Stimulated activated memory B cell treated with anti-CD40 and anti-IgM and Interleukin-4, amounts not matched to agents 10 μg/mL and 1 μg/mL and 100 μg/mL, for 72 hours (primary cell): ENCODE data around the gene CTCF.
A peak's percentile ranks its signal among the peaks of the same experiment; 100 is the strongest.

Experiments
- ATAC-seq: fragments of 150-1000 bp; cut with Tn5 transposase; 2 replicates; pipeline ENCODE4 v1.10.0; 2021
- H3K27ac Mint-ChIP-seq: one replicate; pipeline ENCODE4 v1.8.0; 2022; ENCODE audit warnings: mild to moderate bottlenecking, mixed read lengths
- H3K27me3 Mint-ChIP-seq: one replicate; pipeline ENCODE4 v1.8.0; 2022; ENCODE audit warnings: mixed read lengths
- H3K36me3 Mint-ChIP-seq: one replicate; pipeline ENCODE4 v1.8.0; 2022; ENCODE audit warnings: mixed read lengths
- H3K4me1 Mint-ChIP-seq: one replicate; pipeline ENCODE4 v1.8.0; 2022; ENCODE audit warnings: mixed read lengths
- H3K4me3 Mint-ChIP-seq: one replicate; pipeline ENCODE4 v1.8.0; 2022; ENCODE audit warnings: mild to moderate bottlenecking, moderate library complexity, mixed read lengths
- H3K9me3 Mint-ChIP-seq: one replicate; pipeline ENCODE4 v1.8.0; 2022; ENCODE audit warnings: mixed read lengths

CTCF gene

GRCh38 chr16:67675999-67676398 is 113.7 kb downstream of the CTCF start:
- Mint-ChIP-seq H3K27me3 (no peaks in the 10 kb centered on the region), H3K4me3 (no peak overlapping the region), H3K4me1 (peaks cover 30% of the 10 kb centered on the region), H3K36me3 (peaks cover 11% of the 10 kb centered on the region), H3K9me3 (no peaks in the 10 kb centered on the region), H3K27ac (no peak overlapping the region)
- no peak for ATAC-seq

GRCh38 chr16:67676516-67676915 is 114.2 kb downstream of the CTCF start:
- H3K27me3 Mint-ChIP-seq: no peaks in the 10 kb centered on the region
- H3K4me1 Mint-ChIP-seq: peaks cover 30% of the 10 kb centered on the region
- H3K27ac Mint-ChIP-seq: peak overlapping the region; percentile 27
- H3K9me3 Mint-ChIP-seq: no peaks in the 10 kb centered on the region
- no peak overlapping the region for H3K4me3 Mint-ChIP-seq
- ATAC-seq: no peak
- peaks cover 14% of the 10 kb centered on the region for H3K36me3 Mint-ChIP-seq

- H3K27ac Mint-ChIP-seq: peak overlapping the region; percentile 27
- no peak overlapping the region for H3K4me3 Mint-ChIP-seq
- H3K27me3 Mint-ChIP-seq: no peaks in the 10 kb centered on the region
- peaks cover 30% of the 10 kb centered on the region for H3K4me1 Mint-ChIP-seq
- H3K36me3 Mint-ChIP-seq: peaks cover 15% of the 10 kb centered on the region
- ATAC-seq: no peak
- no peaks in the 10 kb centered on the region for H3K9me3 Mint-ChIP-seq
Observed at GRCh38 chr16:67676939-67677338, 114.6 kb downstream of the CTCF start.

GRCh38 chr16:67677712-67678111 is 115.4 kb downstream of the CTCF start:
- no peak overlapping the region for H3K4me3 Mint-ChIP-seq
- peaks cover 24% of the 10 kb centered on the region for H3K4me1 Mint-ChIP-seq
- no peak for ATAC-seq
- no peaks in the 10 kb centered on the region for H3K27me3 Mint-ChIP-seq
- H3K9me3 Mint-ChIP-seq: no peaks in the 10 kb centered on the region
- peaks cover 22% of the 10 kb centered on the region for H3K36me3 Mint-ChIP-seq
- peak overlapping the region; percentile 27 for H3K27ac Mint-ChIP-seq

GRCh38 chr16:67678354-67679023 is 116.2 kb downstream of the CTCF start:
- no peaks in the 10 kb centered on the region for H3K27me3 Mint-ChIP-seq
- ATAC-seq: no peak
- peaks cover 21% of the 10 kb centered on the region for H3K4me1 Mint-ChIP-seq
- peaks cover 26% of the 10 kb centered on the region for H3K36me3 Mint-ChIP-seq
- no peaks in the 10 kb centered on the region for H3K9me3 Mint-ChIP-seq
- H3K27ac Mint-ChIP-seq: no peak overlapping the region
- H3K4me3 Mint-ChIP-seq: no peak overlapping the region

- Mint-ChIP-seq H3K27ac (no peak overlapping the region), H3K4me1 (peaks cover 9% of the 10 kb centered on the region), H3K9me3 (no peaks in the 10 kb centered on the region), H3K4me3 (no peak overlapping the region), H3K27me3 (no peaks in the 10 kb centered on the region), H3K36me3 (peaks cover 30% of the 10 kb centered on the region)
- no peak for ATAC-seq
Observed at GRCh38 chr16:67679935-67680897, 117.9 kb downstream of the CTCF start.

GRCh38 chr16:67683767-67684166 is 121.4 kb downstream of the CTCF start:
- Mint-ChIP-seq H3K27ac (peak overlapping the region; percentile 27), H3K27me3 (no peaks in the 10 kb centered on the region), H3K9me3 (no peaks in the 10 kb centered on the region), H3K4me1 (peaks cover 19% of the 10 kb centered on the region), H3K4me3 (no peak overlapping the region), H3K36me3 (peaks cover 29% of the 10 kb centered on the region)
- no peak for ATAC-seq

GRCh38 chr16:67685388-67686112 is 123.2 kb downstream of the CTCF start:
- ATAC-seq: peak; percentile 85
- Mint-ChIP-seq H3K27ac (peak overlapping the region; percentile 76), H3K4me1 (peaks cover 19% of the 10 kb centered on the region), H3K27me3 (no peaks in the 10 kb centered on the region), H3K36me3 (peaks cover 29% of the 10 kb centered on the region), H3K4me3 (peak overlapping the region; percentile 2), H3K9me3 (no peaks in the 10 kb centered on the region)
